T-helper 1 cell (primary cell): ENCODE results near the gene BRD2.

Experiments
- DNase-seq, 5 donors: peaks; one replicate each; pipeline ENCODE4 v3.0.0-alpha.2; 2012 to 2020

Gene BRD2

GRCh38 chr6:32995448-32995847 lies 27.1 kb downstream of the BRD2 start:
- DNase-seq = no peak

GRCh38 chr6:33000055-33000454 lies 31.7 kb downstream of the BRD2 start:
- peak in 1 of 5 donors; percentile 55 for DNase-seq

- no peak for DNase-seq
These were observed 33.3 kb downstream of the BRD2 start for GRCh38 chr6:33001685-33002084.

- DNase-seq = no peak
These were observed 36.5 kb downstream of the BRD2 start for GRCh38 chr6:33004940-33005339.

- no peak for DNase-seq
These were observed 39.5 kb downstream of the BRD2 start for GRCh38 chr6:33007831-33008400.

GRCh38 chr6:33008944-33009861 lies 40.8 kb downstream of the BRD2 start, which contains the start of gene HLA-DOA:
HLA-DOA (minus strand) TSS chr6:33009591.
- peak in 1 of 5 donors; percentile 75 for DNase-seq

- no peak for DNase-seq
These were observed 42.0 kb downstream of the BRD2 start for GRCh38 chr6:33010356-33010755.

- DNase-seq = no peak
These were observed 45.2 kb downstream of the BRD2 start for GRCh38 chr6:33013608-33014007.

- DNase-seq = peak in 4 of 5 donors; percentile 24 to 85 (median 49)
These were observed 46.6 kb downstream of the BRD2 start for GRCh38 chr6:33014841-33015634.

GRCh38 chr6:33015798-33016197 lies 47.4 kb downstream of the BRD2 start:
- DNase-seq = no peak

GRCh38 chr6:33017018-33017417 lies 48.6 kb downstream of the BRD2 start:
- no peak for DNase-seq

- no peak for DNase-seq
These were observed 49.4 kb downstream of the BRD2 start for GRCh38 chr6:33017694-33018353.

- no peak for DNase-seq
These were observed 50.0 kb downstream of the BRD2 start for GRCh38 chr6:33018418-33018817.

- peak in 2 of 5 donors; percentile 14 to 73 for DNase-seq
These were observed 50.5 kb downstream of the BRD2 start for GRCh38 chr6:33018904-33019303.

GRCh38 chr6:33019372-33019771 lies 51.0 kb downstream of the BRD2 start:
- no peak for DNase-seq

GRCh38 chr6:33021917-33022316 lies 53.5 kb downstream of the BRD2 start:
- no peak for DNase-seq

- DNase-seq = no peak
These were observed 55.1 kb downstream of the BRD2 start for GRCh38 chr6:33023536-33023935.

- no peak for DNase-seq
These were observed 56.1 kb downstream of the BRD2 start for GRCh38 chr6:33024521-33024920.

GRCh38 chr6:33028220-33028849 lies 59.9 kb downstream of the BRD2 start:
- no peak for DNase-seq

- peak in 1 of 5 donors; percentile 83 for DNase-seq
These were observed 61.2 kb downstream of the BRD2 start for GRCh38 chr6:33029328-33030184.

- no peak for DNase-seq
These were observed 61.9 kb downstream of the BRD2 start for GRCh38 chr6:33030245-33030644.
